Neuronal stem cell (in vitro differentiated cells): ENCODE measurements around the gene MFAP4.
A peak's percentile ranks its signal among the peaks of the same experiment; 100 is the strongest.

Experiments
- DNase-seq: peaks from one replicate; pipeline ENCODE4 v3.0.0-alpha.2; 2013; ENCODE audit warnings: low spot score
- H2AFZ ChIP-seq: one replicate; pipeline ENCODE4 v1.6.1; 2013; ENCODE audit warnings: mild to moderate bottlenecking, low read length, inconsistent platforms
- H2AK5ac ChIP-seq: 2 replicates; pipeline ENCODE4 v1.6.1; 2013; ENCODE audit warnings: low read depth, mild to moderate bottlenecking, inconsistent platforms, low read length, moderate library complexity, mixed read lengths
- H2BK120ac ChIP-seq: 2 replicates; pipeline ENCODE4 v1.6.1; 2013; ENCODE audit warnings: low read depth, mild to moderate bottlenecking, inconsistent platforms, low read length, moderate library complexity, mixed read lengths
- H2BK12ac ChIP-seq: one replicate; pipeline ENCODE4 v1.6.1; 2013; ENCODE audit warnings: low read length, inconsistent platforms
- H2BK15ac ChIP-seq: 2 replicates; pipeline ENCODE4 v1.6.1; 2013; ENCODE audit warnings: mild to moderate bottlenecking, low read length, inconsistent platforms, mixed read lengths
- H2BK5ac ChIP-seq: one replicate; pipeline ENCODE4 v1.6.1; 2013; ENCODE audit warnings: inconsistent platforms, mild to moderate bottlenecking, low read length, moderate library complexity
- H3K14ac ChIP-seq: one replicate; pipeline ENCODE4 v1.6.1; 2013; ENCODE audit warnings: low read length, inconsistent platforms
- H3K18ac ChIP-seq: 2 replicates; pipeline ENCODE4 v1.6.1; 2013; ENCODE audit warnings: low read length, inconsistent platforms
- H3K23ac ChIP-seq: 2 replicates; pipeline ENCODE4 v1.6.1; 2013; ENCODE audit warnings: low read depth, mild to moderate bottlenecking, mixed read lengths, low read length, inconsistent platforms; ENCODE audit not compliant: poor library complexity
- H3K27ac ChIP-seq: replicated peaks from 3 replicates; pipeline ENCODE4 v1.5.1; 2013; ENCODE audit warnings: low read length, inconsistent platforms
- H3K27me3 ChIP-seq, 3 experiments: 2 replicates each; pipeline ENCODE4 v1.6.1; 2013; ENCODE audit warnings: low read length in 3 of 3, mild to moderate bottlenecking in 2 of 3, inconsistent platforms in 1 of 3, low read depth in 1 of 3, mixed read lengths in 1 of 3, moderate library complexity in 1 of 3; ENCODE audit not compliant: control insufficient read depth in 3 of 3, insufficient read depth in 3 of 3
- H3K36me3 ChIP-seq, 2 donors: replicated peaks in 1 of 2; 2 replicates each; pipeline ENCODE4 v1.6.1; 2013; ENCODE audit warnings: low read length in 2 of 2; ENCODE audit not compliant: control insufficient read depth in 2 of 2, insufficient read depth in 2 of 2
- H3K4ac ChIP-seq: 2 replicates; pipeline ENCODE4 v1.6.1; 2013; ENCODE audit warnings: inconsistent platforms, mild to moderate bottlenecking, low read length, moderate library complexity
- H3K4me1 ChIP-seq, 2 donors: 1 replicate in 1 of 2; 2 replicates in 1 of 2; pipeline ENCODE4 v1.6.1; 2013; ENCODE audit warnings: low read length in 2 of 2, low read depth in 1 of 2; ENCODE audit not compliant: control insufficient read depth in 2 of 2, insufficient read depth in 1 of 2
- H3K4me2 ChIP-seq: one replicate; pipeline ENCODE4 v1.6.1; 2013; ENCODE audit warnings: mild to moderate bottlenecking, low read length, inconsistent platforms; ENCODE audit not compliant: insufficient read depth, poor library complexity, severe bottlenecking
- H3K4me3 ChIP-seq, 2 donors: 2 replicates each; pipeline ENCODE4 v1.5.1; 2013; ENCODE audit warnings: low read length in 2 of 2, mild to moderate bottlenecking in 2 of 2, inconsistent platforms in 1 of 2, moderate library complexity in 1 of 2
- H3K79me1 ChIP-seq: one replicate; pipeline ENCODE4 v1.6.1; 2013; ENCODE audit warnings: low read depth, mild to moderate bottlenecking, inconsistent platforms, low read length, moderate library complexity
- H3K9ac ChIP-seq: one replicate; pipeline ENCODE4 v1.6.1; 2013; ENCODE audit warnings: mild to moderate bottlenecking, low read depth, low read length, inconsistent platforms; ENCODE audit not compliant: poor library complexity
- H3K9me3 ChIP-seq, 2 donors: replicated peaks in 1 of 2; 2 replicates each; pipeline versions ENCODE3 to v1.6.1; 2013; ENCODE audit warnings: low read length in 2 of 2, mild to moderate bottlenecking in 2 of 2, inconsistent platforms in 1 of 2, low read depth in 1 of 2, mixed read lengths in 1 of 2, moderate library complexity in 1 of 2; ENCODE audit not compliant: control insufficient read depth in 2 of 2, insufficient read depth in 1 of 2
- H4K8ac ChIP-seq: one replicate; pipeline ENCODE4 v1.6.1; 2013; ENCODE audit warnings: low read depth, mild to moderate bottlenecking, inconsistent platforms, low read length, moderate library complexity
- H4K91ac ChIP-seq: one replicate; pipeline ENCODE4 v1.6.1; 2013; ENCODE audit warnings: low read length, low read depth, mild to moderate bottlenecking, inconsistent platforms; ENCODE audit not compliant: poor library complexity
- WGBS, 2 donors: extraction: QIAGEN DNeasy Blood & Tissue Kit; methylation state at CpG; one replicate each; pipeline ENCODE4 v1.1.7; 2013; ENCODE audit warnings: missing lambda C conversion rate in 2 of 2, mixed read lengths in 1 of 2; ENCODE audit not compliant: insufficient read length in 2 of 2, insufficient replicate concordance in 1 of 2; ENCODE audit errors: extremely low coverage in 2 of 2; 5-methylcytosine and 5-hydroxymethylcytosine counted together

The MFAP4 gene

DNA sequence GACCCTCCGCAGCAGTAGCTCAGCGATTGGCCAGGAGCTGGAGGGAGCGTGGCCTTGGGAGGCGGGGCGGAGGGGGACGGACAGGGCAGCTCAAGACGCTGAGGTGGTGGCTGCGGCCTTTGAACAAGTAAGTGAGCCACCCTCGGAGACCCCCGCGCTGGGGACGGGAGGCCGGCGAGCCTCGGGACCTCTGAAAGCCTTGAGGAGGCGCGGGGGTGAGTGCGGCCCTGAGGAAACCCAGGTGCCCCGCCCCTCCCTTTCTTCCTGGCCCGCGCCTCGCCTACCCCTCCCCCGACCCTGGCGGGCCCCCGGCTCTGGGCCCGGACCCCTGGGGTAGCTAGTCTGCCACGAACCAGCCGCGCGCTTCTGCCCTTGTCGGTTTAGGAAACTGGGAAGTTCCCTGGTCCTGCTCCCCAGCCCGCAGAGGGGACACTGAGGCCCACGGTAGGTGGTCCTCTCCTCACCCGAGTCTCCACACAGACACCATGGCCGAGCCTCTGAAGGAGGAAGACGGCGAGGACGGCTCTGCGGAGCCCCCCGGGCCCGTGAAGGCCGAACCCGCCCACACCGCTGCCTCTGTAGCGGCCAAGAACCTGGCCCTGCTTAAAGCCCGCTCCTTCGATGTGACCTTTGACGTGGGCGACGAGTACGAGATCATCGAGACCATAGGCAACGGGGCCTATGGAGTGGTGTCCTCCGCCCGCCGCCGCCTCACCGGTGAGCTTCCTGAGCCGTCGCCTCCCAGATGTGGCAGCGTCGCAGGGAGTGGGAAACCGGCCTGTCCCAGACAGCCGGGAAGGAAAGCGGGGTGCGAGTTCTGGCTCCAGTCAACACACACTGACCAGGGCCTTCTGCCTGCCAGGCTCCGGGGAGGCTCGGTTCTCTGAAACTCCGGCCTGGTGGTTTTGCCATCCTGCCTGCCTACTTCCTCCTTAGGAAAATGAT is 8.3 kb downstream of the MFAP4 start, which contains the start of gene MAPK7:
Gene MAPK7 (plus strand): TSS at position 83 of the 945 bp plus-strand sequence. CDS start 403 bp downstream, at position 486.
- H3K23ac ChIP-seq = peak within 1 kb of the TSS; percentile 43
- H2BK5ac ChIP-seq = peak within 1 kb of the TSS; percentile 90
- peak within 1 kb of the TSS; percentile 99 for H3K27ac ChIP-seq
- no peaks in the 10 kb centered on the region for H3K27me3 ChIP-seq
- H3K18ac ChIP-seq = peak within 1 kb of the TSS; percentile 94
- peak within 1 kb of the TSS; percentile 55 for H2BK15ac ChIP-seq
- no peak within 1 kb of the TSS for H4K91ac ChIP-seq
- peak within 1 kb of the TSS; percentile 85 for H3K4me2 ChIP-seq
- H4K8ac ChIP-seq = no peak within 1 kb of the TSS
- peaks cover 7 to 9% of the 10 kb centered on the region in 2 donors for H3K4me1 ChIP-seq
- WGBS, 2 donors = no CpG with 5 or more reads among the region's 69 CpGs
- no peak within 1 kb of the TSS for H2BK120ac ChIP-seq
- peak within 1 kb of the TSS; percentile 93 to 97 for H3K4me3 ChIP-seq
- peak within 1 kb of the TSS; percentile 89 for H3K9ac ChIP-seq
- peak within 1 kb of the TSS; percentile 66 for H2AK5ac ChIP-seq
- DNase-seq = no peak
- H3K79me1 ChIP-seq = peaks cover 11% of the 10 kb centered on the region
- no peaks in the 10 kb centered on the region for H3K9me3 ChIP-seq
- no peak within 1 kb of the TSS for H3K14ac ChIP-seq
- H2AFZ ChIP-seq = peak within 1 kb of the TSS; percentile 98
- H2BK12ac ChIP-seq = no peak within 1 kb of the TSS
- H3K36me3 ChIP-seq = peaks cover 32 to 51% of the 10 kb centered on the region in 2 donors
- H3K4ac ChIP-seq = peak within 1 kb of the TSS; percentile 30

DNA sequence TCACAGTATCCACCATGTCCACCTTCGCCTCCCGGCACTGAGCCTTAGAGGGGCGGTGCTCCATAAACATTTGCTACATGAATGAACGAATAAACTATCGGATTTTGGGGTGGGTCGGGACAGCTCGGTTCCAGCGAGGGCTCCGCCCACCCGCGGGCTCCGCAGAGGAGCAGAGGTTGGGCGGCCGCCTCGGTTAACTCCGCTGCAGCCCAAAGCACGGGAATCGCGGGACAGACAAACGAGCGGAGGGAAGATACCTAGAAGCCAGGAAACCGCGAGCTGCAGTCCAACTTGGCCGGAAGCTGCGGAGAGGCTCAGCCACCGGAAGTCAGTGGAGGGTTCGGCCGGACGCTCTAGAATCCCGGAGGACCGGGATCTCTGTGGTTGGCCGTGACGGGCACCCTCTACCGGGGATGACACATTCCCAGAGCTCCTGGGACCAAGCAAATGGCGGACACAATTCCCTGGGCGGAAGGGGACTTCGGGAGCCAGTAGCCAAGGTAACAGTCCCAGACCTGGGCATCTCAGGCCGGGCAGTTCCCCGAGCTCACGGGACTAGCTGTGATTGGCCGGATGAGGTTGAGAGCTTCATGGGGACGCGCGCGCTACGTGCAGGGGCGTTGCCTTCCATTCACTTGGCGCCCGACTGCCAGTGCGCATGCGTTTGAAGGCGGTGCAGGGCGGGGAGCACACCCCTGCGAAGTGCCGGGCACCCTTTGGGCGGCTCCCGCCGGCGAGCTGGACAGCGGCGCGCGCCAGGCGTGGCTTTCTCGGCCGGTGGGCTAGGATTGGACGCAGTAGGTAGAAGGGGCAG is 9.2 kb downstream of the MFAP4 start:
- H3K4me1 ChIP-seq = peaks cover 9 to 10% of the 10 kb centered on the region in 2 donors
- peak overlapping the region; percentile 79 for H3K9ac ChIP-seq
- H2BK120ac ChIP-seq = no peak overlapping the region
- H3K79me1 ChIP-seq = peaks cover 11% of the 10 kb centered on the region
- H3K36me3 ChIP-seq = peaks cover 26 to 42% of the 10 kb centered on the region in 2 donors
- no peak overlapping the region for H3K4ac ChIP-seq
- no peak overlapping the region for H3K14ac ChIP-seq
- WGBS, 2 donors = no CpG with 5 or more reads among the region's 67 CpGs
- H3K9me3 ChIP-seq = no peaks in the 10 kb centered on the region
- H3K4me2 ChIP-seq = peak overlapping the region; percentile 66
- H2AK5ac ChIP-seq = no peak overlapping the region
- H3K27ac ChIP-seq = peak overlapping the region; percentile 99
- peak; percentile 99 for DNase-seq
- H4K91ac ChIP-seq = no peak overlapping the region
- peak overlapping the region; percentile 94 for H3K18ac ChIP-seq
- no peaks in the 10 kb centered on the region for H3K27me3 ChIP-seq
- H4K8ac ChIP-seq = no peak overlapping the region
- peak overlapping the region; percentile 98 for H2AFZ ChIP-seq
- H2BK12ac ChIP-seq = no peak overlapping the region
- peak overlapping the region; percentile 90 for H2BK5ac ChIP-seq
- H3K23ac ChIP-seq = no peak overlapping the region
- H3K4me3 ChIP-seq = peak overlapping the region; percentile 86 to 93
- peak overlapping the region; percentile 55 for H2BK15ac ChIP-seq

DNA sequence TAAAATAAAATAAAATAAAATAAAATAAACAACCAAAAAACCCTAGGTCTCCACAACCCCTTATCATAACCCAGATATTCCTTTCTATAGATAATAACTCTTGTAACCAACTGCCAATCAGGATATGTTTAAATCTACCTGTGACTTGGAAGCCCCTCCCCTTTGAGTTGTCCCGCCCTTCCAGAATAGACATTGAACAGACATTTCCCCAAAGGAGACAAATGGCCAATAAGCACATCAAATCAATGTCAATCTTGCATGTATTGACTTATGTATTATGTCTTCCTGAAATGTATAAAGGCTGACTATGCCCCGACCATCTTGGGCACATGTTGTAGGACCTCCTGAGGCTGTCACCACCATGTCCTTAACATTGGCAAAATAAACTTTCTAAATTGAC is 10.2 kb downstream of the MFAP4 start:
- Histone ChIP-seq H2BK15ac (no peak overlapping the region), H3K27ac (no peak overlapping the region), H4K91ac (no peak overlapping the region), H3K23ac (no peak overlapping the region), H2BK12ac (no peak overlapping the region), H2BK120ac (no peak overlapping the region), H3K4ac (no peak overlapping the region), H2AK5ac (no peak overlapping the region), H3K4me2 (no peak overlapping the region), H3K4me1 (peaks cover 9 to 11% of the 10 kb centered on the region in 2 donors), H3K79me1 (peaks cover 9% of the 10 kb centered on the region), H3K9me3 (no peaks in the 10 kb centered on the region), H2AFZ (peak overlapping the region; percentile 98), H2BK5ac (no peak overlapping the region), H3K27me3 (no peaks in the 10 kb centered on the region), H4K8ac (no peak overlapping the region), H3K36me3 (peaks cover 19 to 32% of the 10 kb centered on the region in 2 donors), H3K18ac (no peak overlapping the region), H3K14ac (no peak overlapping the region), H3K4me3 (peak overlapping the region; percentile 45 to 93), H3K9ac (no peak overlapping the region)
- WGBS, 2 donors = no CpG with 5 or more reads among the region's 2 CpGs
- no peak for DNase-seq
